HG02938 (cell line): ENCODE data around the gene RGS9BP.
"Not testable (repeated sequence)": the region's sequence is repeated elsewhere in the genome, so short reads cannot be mapped to it uniquely, and the experiment has no call there.

Source experiments
- ATAC-seq: cut with Tn5 transposase; IDR thresholded peaks from one replicate; pipeline ENCODE4 v1.9.1; 2021; ENCODE audit warnings: mild to moderate bottlenecking, moderate library complexity; ENCODE audit not compliant: unreplicated experiment

The RGS9BP gene

GRCh38 chr19:32671883-32672593 is 3.6 kb upstream of the RGS9BP start:
- no peak for ATAC-seq

- ATAC-seq, result no peak
Measured at GRCh38 chr19:32672841-32673240, 2.8 kb upstream of the RGS9BP start.

- ATAC-seq, result no peak
Measured at GRCh38 chr19:32673573-32673972, 2.1 kb upstream of the RGS9BP start.

GRCh38 chr19:32674153-32674930 is 1.3 kb upstream of the RGS9BP start:
- ATAC-seq, result no peak

- ATAC-seq, result peak; percentile 96
Measured at GRCh38 chr19:32674931-32675719, 523 bp upstream of the RGS9BP start, which contains the start of gene ANKRD27. Gene ANKRD27, minus strand, starts transcription at chr19:32675180. Its CDS starts 16,165 bp downstream, at chr19:32659015.

- ATAC-seq, result no peak
Measured at GRCh38 chr19:32676186-32676894, 692 bp downstream of the RGS9BP start.

- ATAC-seq, result no peak
Measured at GRCh38 chr19:32676895-32677359, 1.3 kb downstream of the RGS9BP start.

- no peak for ATAC-seq
Measured at GRCh38 chr19:32677657-32678056, 2.0 kb downstream of the RGS9BP start.

GRCh38 chr19:32680986-32681385 is 5.3 kb downstream of the RGS9BP start:
- ATAC-seq, result no peak

GRCh38 chr19:32682317-32682716 is 6.7 kb downstream of the RGS9BP start:
- no peak for ATAC-seq

- ATAC-seq, result no peak
Measured at GRCh38 chr19:32686847-32687475, 11.3 kb downstream of the RGS9BP start.

- ATAC-seq, result no peak
Measured at GRCh38 chr19:32687681-32688080, 12.0 kb downstream of the RGS9BP start.

- ATAC-seq, result no peak
Measured at GRCh38 chr19:32688311-32688710, 12.7 kb downstream of the RGS9BP start.

- peak; percentile 80 for ATAC-seq
Measured at GRCh38 chr19:32691291-32691951, 15.8 kb downstream of the RGS9BP start, which contains the start of gene NUDT19. Gene NUDT19, plus strand, starts transcription at chr19:32691821. Its CDS starts 140 bp downstream, at chr19:32691961.

GRCh38 chr19:32691952-32692726 is 16.5 kb downstream of the RGS9BP start:
- peak; percentile 60 for ATAC-seq

GRCh38 chr19:32692727-32693061 is 17.0 kb downstream of the RGS9BP start:
- peak; percentile 4 for ATAC-seq

GRCh38 chr19:32693151-32694108 is 17.8 kb downstream of the RGS9BP start:
- not testable (repeated sequence) for ATAC-seq

- not testable (repeated sequence) for ATAC-seq
Measured at GRCh38 chr19:32694316-32694715, 18.7 kb downstream of the RGS9BP start.
